Measurements from ENCODE around the gene RNU1-3.

RNU1-3 gene

GRCh38 chr1:16617778-16618580 is 48.8 kb downstream of the RNU1-3 start:
- no peak for DNase-seq

GRCh38 chr1:16617114-16617631 is 49.6 kb downstream of the RNU1-3 start:
- no peak for DNase-seq

All from T-helper 9 cell (primary cell).